KMS-11 (cell line): ENCODE results near the gene ZNF865.

ENCODE experiments used
- H2AFZ ChIP-seq: fragments of 200-600 bp; sonication (generic); 2 replicates; pipeline ENCODE4 v1.6.1; 2016; ENCODE audit warnings: antibody characterized with exemption, mixed run types, low read depth
- H3K27ac ChIP-seq: fragments of 200-600 bp; sonication (generic); 2 replicates; pipeline ENCODE4 v1.6.1; 2016; ENCODE audit warnings: mild to moderate bottlenecking, mixed run types
- H3K27me3 ChIP-seq: fragments of 200-600 bp; sonication (generic); 2 replicates; pipeline ENCODE4 v1.6.1; 2017; ENCODE audit warnings: mild to moderate bottlenecking, low read depth, mixed run types, moderate library complexity; ENCODE audit not compliant: insufficient read depth
- H3K36me3 ChIP-seq: fragments of 200-600 bp; sonication (generic); 2 replicates; pipeline ENCODE4 v1.6.1; 2017; ENCODE audit warnings: mild to moderate bottlenecking, mixed run types; ENCODE audit not compliant: insufficient read depth
- H3K4me1 ChIP-seq: fragments of 200-600 bp; sonication (generic); 2 replicates; pipeline ENCODE4 v1.6.1; 2016; ENCODE audit warnings: mild to moderate bottlenecking, low read depth, mixed run types; ENCODE audit not compliant: poor library complexity, severe bottlenecking
- H3K4me2 ChIP-seq: fragments of 200-600 bp; sonication (generic); 2 replicates; pipeline ENCODE4 v1.7.0; 2016; ENCODE audit warnings: mild to moderate bottlenecking, mixed run types
- H3K4me3 ChIP-seq: fragments of 200-600 bp; sonication (generic); IDR thresholded peaks from 2 replicates; pipeline ENCODE4 v1.6.1; 2017; ENCODE audit warnings: low read depth, low read length, mixed read lengths; ENCODE audit not compliant: insufficient read depth
- H3K79me2 ChIP-seq: fragments of 200-600 bp; sonication (generic); 2 replicates; pipeline ENCODE4 v1.6.1; 2016; ENCODE audit warnings: low read depth, mixed run types; ENCODE audit not compliant: insufficient read depth
- H3K9ac ChIP-seq: fragments of 200-600 bp; sonication (generic); 2 replicates; pipeline ENCODE4 v1.6.1; 2016; ENCODE audit warnings: mild to moderate bottlenecking, mixed run types
- H4K20me1 ChIP-seq: fragments of 200-600 bp; sonication (generic); 2 replicates; pipeline ENCODE4 v1.6.1; 2016; ENCODE audit warnings: mild to moderate bottlenecking, mixed run types; ENCODE audit not compliant: insufficient read depth
- TF ChIP-seq, protein P1 (sequence below): fragments of 200-600 bp; sonication (generic); conservative IDR thresholded peaks from 2 replicates; pipeline ENCODE4 v1.6.1; 2017; ENCODE audit warnings: low read depth, mild to moderate bottlenecking, antibody characterized with exemption, low read length, moderate library complexity, mixed read lengths

The ZNF865 gene

DNA sequence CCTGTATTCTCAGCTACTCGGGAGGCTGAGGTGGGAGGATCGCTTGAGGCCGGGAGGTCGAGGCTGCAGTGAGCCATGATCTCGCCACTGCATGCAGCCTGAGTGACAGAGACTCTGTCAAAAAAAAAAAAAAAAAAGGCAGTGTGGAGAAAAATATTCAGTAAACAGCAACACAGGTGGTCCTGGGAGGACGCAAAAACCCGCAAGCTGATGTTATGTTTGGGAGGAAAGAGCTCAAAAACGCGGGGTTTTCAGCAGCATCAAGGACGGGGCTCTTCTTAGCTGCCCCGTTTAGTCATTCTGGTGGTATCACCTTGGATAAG lies 19.5 kb downstream of the ZNF865 start:
- peak overlapping the region; percentile 47; the same call in 1 of the 2 replicates for H3K4me2 ChIP-seq
- 0 out of 2 replicates have a peak overlapping the region, but pooled peaks have one; percentile 60 for H3K27ac ChIP-seq
- H3K9ac ChIP-seq = no peak overlapping the region
- TF ChIP-seq, protein P1, sequence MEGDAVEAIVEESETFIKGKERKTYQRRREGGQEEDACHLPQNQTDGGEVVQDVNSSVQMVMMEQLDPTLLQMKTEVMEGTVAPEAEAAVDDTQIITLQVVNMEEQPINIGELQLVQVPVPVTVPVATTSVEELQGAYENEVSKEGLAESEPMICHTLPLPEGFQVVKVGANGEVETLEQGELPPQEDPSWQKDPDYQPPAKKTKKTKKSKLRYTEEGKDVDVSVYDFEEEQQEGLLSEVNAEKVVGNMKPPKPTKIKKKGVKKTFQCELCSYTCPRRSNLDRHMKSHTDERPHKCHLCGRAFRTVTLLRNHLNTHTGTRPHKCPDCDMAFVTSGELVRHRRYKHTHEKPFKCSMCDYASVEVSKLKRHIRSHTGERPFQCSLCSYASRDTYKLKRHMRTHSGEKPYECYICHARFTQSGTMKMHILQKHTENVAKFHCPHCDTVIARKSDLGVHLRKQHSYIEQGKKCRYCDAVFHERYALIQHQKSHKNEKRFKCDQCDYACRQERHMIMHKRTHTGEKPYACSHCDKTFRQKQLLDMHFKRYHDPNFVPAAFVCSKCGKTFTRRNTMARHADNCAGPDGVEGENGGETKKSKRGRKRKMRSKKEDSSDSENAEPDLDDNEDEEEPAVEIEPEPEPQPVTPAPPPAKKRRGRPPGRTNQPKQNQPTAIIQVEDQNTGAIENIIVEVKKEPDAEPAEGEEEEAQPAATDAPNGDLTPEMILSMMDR = 0 out of 2 replicates have a peak, but pooled peaks have one; percentile 2
- H3K4me3 ChIP-seq = no peak overlapping the region
- H3K79me2 ChIP-seq = no peaks in the 10 kb centered on the region
- peak overlapping the region; percentile 73 for H2AFZ ChIP-seq
- H3K27me3 ChIP-seq = no peaks in the 10 kb centered on the region; the same call in 1 of the 2 replicates
- H3K36me3 ChIP-seq = no peaks in the 10 kb centered on the region
- H3K4me1 ChIP-seq = peaks cover 15% of the 10 kb centered on the region
- H4K20me1 ChIP-seq = no peaks in the 10 kb centered on the region

DNA sequence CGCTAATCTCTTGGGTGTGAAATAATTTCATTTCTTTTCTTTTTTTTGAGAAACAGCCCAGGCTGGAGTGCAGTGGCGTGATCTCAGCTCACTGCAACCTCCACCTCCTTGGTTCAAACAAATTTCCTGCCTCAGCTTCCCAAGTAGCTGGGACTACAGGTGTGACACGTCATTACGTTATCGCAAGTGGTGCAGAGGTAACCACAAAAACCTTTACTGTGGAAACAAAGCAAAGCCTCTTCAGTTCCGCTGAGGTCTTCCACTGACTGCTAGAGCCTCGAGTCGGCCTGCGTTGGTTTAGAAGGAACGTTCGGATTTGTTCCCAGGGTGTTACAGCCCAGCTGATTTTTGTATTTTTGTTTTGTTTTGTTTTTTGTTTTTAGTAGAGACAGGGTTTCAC lies 20.9 kb downstream of the ZNF865 start:
- Histone ChIP-seq H3K27ac (no peak overlapping the region), H3K4me2 (no peak overlapping the region), H3K4me1 (peaks cover 15% of the 10 kb centered on the region)

DNA sequence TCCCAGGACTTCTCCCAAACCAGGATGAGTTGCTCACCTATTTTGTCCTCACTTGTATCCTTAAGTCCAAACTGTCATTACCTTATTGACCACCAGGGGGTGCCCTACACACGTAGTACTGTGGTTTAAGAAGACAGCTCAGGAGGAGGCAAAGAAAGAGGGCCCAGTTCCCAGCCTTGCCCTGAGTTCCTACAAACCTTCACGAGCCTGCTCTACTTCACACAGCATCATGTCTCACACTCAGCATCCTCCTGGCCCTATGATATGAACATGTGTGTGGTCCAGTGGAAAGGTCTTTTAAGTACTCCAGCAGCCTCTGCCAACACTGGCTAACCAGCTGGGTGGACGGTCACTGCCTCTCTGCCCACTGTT lies 27.0 kb downstream of the ZNF865 start:
- Histone ChIP-seq H3K4me2 (no peak overlapping the region), H3K4me3 (no peak overlapping the region), H3K9ac (no peak overlapping the region), H2AFZ (peak overlapping the region; percentile 16; the same call in 1 of the 2 replicates), H3K27ac (no peak overlapping the region), H3K79me2 (peaks cover 22% of the 10 kb centered on the region), H3K36me3 (no peaks in the 10 kb centered on the region), H3K27me3 (no peaks in the 10 kb centered on the region; the same call in 1 of the 2 replicates), H4K20me1 (no peaks in the 10 kb centered on the region), H3K4me1 (peaks cover 25% of the 10 kb centered on the region)
- TF ChIP-seq, protein P1 = peak; percentile 96

More for the DNA sequence above, 20.9 kb downstream of the ZNF865 start:
- Histone ChIP-seq H2AFZ (no peak overlapping the region), H3K36me3 (no peaks in the 10 kb centered on the region), H3K9ac (no peak overlapping the region), H3K79me2 (no peaks in the 10 kb centered on the region), H4K20me1 (no peaks in the 10 kb centered on the region), H3K27me3 (no peaks in the 10 kb centered on the region; the same call in 1 of the 2 replicates), H3K4me3 (no peak overlapping the region)
- TF ChIP-seq, protein P1 = no peak

DNA sequence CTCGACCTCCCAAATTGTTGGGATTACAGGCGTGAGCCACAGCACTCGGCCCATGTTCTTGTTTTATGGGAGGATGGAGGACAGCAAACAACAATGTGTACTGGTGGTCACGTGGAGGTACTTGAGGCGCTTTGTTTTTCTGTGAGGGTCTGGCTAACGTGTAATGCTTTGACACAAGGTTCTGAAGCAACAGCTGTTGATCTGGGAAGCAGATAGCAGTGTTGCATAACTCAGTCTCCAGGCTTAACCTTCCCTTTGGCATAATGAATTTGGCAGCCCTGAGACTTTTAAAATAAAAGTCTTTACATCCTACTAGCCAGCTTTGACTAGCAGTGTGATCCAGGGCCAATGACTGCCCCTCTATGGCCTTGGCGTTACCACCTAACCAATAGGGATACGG lies 28.4 kb downstream of the ZNF865 start:
- TF ChIP-seq, protein P1 = no peak
- Histone ChIP-seq H3K27ac (no peak overlapping the region), H3K4me3 (no peak overlapping the region), H3K36me3 (no peaks in the 10 kb centered on the region), H3K27me3 (no peaks in the 10 kb centered on the region; the same call in 1 of the 2 replicates), H2AFZ (peak overlapping the region; percentile 86; the same call in 1 of the 2 replicates), H3K79me2 (peaks cover 26% of the 10 kb centered on the region), H4K20me1 (no peaks in the 10 kb centered on the region), H3K4me1 (peaks cover 30% of the 10 kb centered on the region), H3K4me2 (no peak overlapping the region; the same call in 1 of the 2 replicates), H3K9ac (no peak overlapping the region)
